ENCODE data around the gene RPS6KA1.

The RPS6KA1 gene

GRCh38 chr1:26531651-26532131, 2.1 kb downstream of the RPS6KA1 start:
- H3K4me3 ChIP-seq (ENCODE audit: low read length), result no peak overlapping the region
- DNase-seq (ENCODE audit: low read depth), result no peak
- no peak for TF ChIP-seq CTCF (conservative IDR thresholded peaks at IDR 0.05; ENCODE audit: low read depth, low read length)

GRCh38 chr1:26533951-26534509, 4.5 kb downstream of the RPS6KA1 start:
- TF ChIP-seq CTCF (conservative IDR thresholded peaks at IDR 0.05; ENCODE audit: low read depth, low read length), result no peak
- H3K4me3 ChIP-seq (ENCODE audit: low read length), result no peak overlapping the region
- no peak for DNase-seq (ENCODE audit: low read depth)

- no peak for DNase-seq (ENCODE audit: low read depth)
- no peak for TF ChIP-seq CTCF (conservative IDR thresholded peaks at IDR 0.05; ENCODE audit: low read depth, low read length)
- no peak overlapping the region for H3K4me3 ChIP-seq (ENCODE audit: low read length)
Measured at GRCh38 chr1:26535201-26535600, 5.6 kb downstream of the RPS6KA1 start.

GRCh38 chr1:26536081-26536480, 6.5 kb downstream of the RPS6KA1 start:
- DNase-seq (ENCODE audit: low read depth), result no peak
- no peak overlapping the region for H3K4me3 ChIP-seq (ENCODE audit: low read length)
- no peak for TF ChIP-seq CTCF (conservative IDR thresholded peaks at IDR 0.05; ENCODE audit: low read depth, low read length)

GRCh38 chr1:26536521-26536920, 7.0 kb downstream of the RPS6KA1 start:
- no peak overlapping the region for H3K4me3 ChIP-seq (ENCODE audit: low read length)
- TF ChIP-seq CTCF (conservative IDR thresholded peaks at IDR 0.05; ENCODE audit: low read depth, low read length), result no peak
- no peak for DNase-seq (ENCODE audit: low read depth)

- no peak for DNase-seq (ENCODE audit: low read depth)
- H3K4me3 ChIP-seq (ENCODE audit: low read length), result no peak overlapping the region
- TF ChIP-seq CTCF (conservative IDR thresholded peaks at IDR 0.05; ENCODE audit: low read depth, low read length), result peak; percentile 38
Measured at GRCh38 chr1:26537951-26538352, 8.4 kb downstream of the RPS6KA1 start.

All from retinal pigment epithelial cell (primary cell).